Colonic mucosa (tissue), 4 donors: Measurements from ENCODE around the gene ADGRB3. TPM values are rescaled to one million over a fixed set of nuclear protein-coding genes. Genes with fewer than 3 reads are reported as not detected.

Experiments
- DNase-seq: peaks from one replicate; pipeline ENCODE4 v3.0.0-alpha.2; 2020
- H3K27ac ChIP-seq: fragments of 200-600 bp; one replicate; pipeline ENCODE4 v1.8.0; 2021
- H3K27me3 ChIP-seq: fragments of 200-600 bp; one replicate; pipeline ENCODE4 v1.8.0; 2021
- H3K36me3 ChIP-seq: fragments of 200-600 bp; one replicate; pipeline ENCODE4 v1.8.0; 2021
- H3K4me1 ChIP-seq: fragments of 200-600 bp; one replicate; pipeline ENCODE4 v1.8.0; 2021; ENCODE audit warnings: mild to moderate bottlenecking
- H3K4me3 ChIP-seq: fragments of 200-600 bp; one replicate; pipeline ENCODE4 v1.8.0; 2021
- H3K9ac ChIP-seq, 2 donors: one replicate each; pipeline ENCODE4 v1.7.0; 2013; ENCODE audit warnings: control low read depth in 2 of 2, low read depth in 2 of 2, low read length in 2 of 2
- H3K9me3 ChIP-seq: fragments of 200-600 bp; one replicate; pipeline ENCODE4 v1.8.0; 2021
- intact Hi-C: fragments of 100-400 bp; cut with DNase I; formaldehyde crosslinking; loops from one replicate; pipeline ENCODE4 v1.14.1; 2022
- total RNA-seq, 2 donors: library from RNA; stranded (reverse); fragmentation: NEBNext Ultra II Directional in 1 of 2; extraction: Animal tissue kit (Norgen Biotek cat#: 25700) in 1 of 2; gene quantifications; one replicate each; pipeline ENCODE4 v1.2.1, GENCODE V29; 2021
- TF ChIP-seq, protein P1 (sequence below): fragments of 200-600 bp; IDR thresholded peaks from one replicate; pipeline ENCODE4 v1.8.0; 2022; ENCODE audit warnings: antibody characterized with exemption, mild to moderate bottlenecking
- donor health status: healthy.
- donor health status: DM: no; HTN: no; CAD: no.
- donor health status: DM: no; HTN: no; CAD: no.

The ADGRB3 gene
- total RNA-seq, 2 donors from 2014 or later = 0.42 to 0.98 TPM

DNA sequence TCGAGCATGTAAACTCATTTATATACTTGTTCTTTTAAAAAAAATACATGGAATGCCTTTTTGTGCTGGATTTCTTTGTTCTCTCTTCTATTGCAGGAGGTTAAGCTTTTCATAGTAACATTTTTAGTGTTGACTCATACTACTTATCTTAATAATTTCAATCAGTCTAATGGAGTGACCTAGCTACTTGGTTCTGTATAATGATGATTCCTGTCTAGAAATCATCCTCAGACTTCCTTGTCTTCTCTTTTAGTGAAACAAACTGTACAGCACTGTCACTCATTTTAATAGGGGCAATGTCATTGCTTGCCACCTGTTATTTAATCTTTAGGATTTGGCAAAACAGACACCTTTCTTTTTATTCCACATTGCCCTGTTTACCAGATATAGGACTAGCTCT lies 62.3 kb downstream of the ADGRB3 start:
- Histone ChIP-seq H3K27ac (no peak overlapping the region), H3K27me3 (no peaks in the 10 kb centered on the region), H3K36me3 (no peaks in the 10 kb centered on the region), H3K9ac (no peak overlapping the region), H3K9me3 (no peaks in the 10 kb centered on the region), H3K4me3 (no peak overlapping the region), H3K4me1 (no peaks in the 10 kb centered on the region)
- TF ChIP-seq, protein P1, sequence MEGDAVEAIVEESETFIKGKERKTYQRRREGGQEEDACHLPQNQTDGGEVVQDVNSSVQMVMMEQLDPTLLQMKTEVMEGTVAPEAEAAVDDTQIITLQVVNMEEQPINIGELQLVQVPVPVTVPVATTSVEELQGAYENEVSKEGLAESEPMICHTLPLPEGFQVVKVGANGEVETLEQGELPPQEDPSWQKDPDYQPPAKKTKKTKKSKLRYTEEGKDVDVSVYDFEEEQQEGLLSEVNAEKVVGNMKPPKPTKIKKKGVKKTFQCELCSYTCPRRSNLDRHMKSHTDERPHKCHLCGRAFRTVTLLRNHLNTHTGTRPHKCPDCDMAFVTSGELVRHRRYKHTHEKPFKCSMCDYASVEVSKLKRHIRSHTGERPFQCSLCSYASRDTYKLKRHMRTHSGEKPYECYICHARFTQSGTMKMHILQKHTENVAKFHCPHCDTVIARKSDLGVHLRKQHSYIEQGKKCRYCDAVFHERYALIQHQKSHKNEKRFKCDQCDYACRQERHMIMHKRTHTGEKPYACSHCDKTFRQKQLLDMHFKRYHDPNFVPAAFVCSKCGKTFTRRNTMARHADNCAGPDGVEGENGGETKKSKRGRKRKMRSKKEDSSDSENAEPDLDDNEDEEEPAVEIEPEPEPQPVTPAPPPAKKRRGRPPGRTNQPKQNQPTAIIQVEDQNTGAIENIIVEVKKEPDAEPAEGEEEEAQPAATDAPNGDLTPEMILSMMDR = no peak
- DNase-seq = no peak
- intact Hi-C loops = no loop called here

DNA sequence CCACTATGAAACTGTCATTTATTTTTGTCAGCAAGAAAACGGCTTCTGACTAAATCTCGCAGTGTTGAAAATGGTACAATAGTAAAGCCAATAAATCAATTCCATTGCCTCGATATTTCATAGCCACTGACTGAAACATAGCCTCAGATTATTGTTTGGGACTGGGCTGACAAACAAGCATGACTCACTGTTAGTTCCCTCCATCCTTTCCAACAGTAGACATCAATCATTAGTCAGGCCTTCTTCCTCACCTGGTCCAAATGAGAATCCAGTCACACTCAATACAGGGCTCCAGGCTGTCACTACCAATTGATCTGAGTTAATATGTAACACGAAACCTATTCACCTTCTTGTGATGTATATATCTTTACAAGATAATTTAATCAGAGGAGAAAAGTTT lies 66.1 kb downstream of the ADGRB3 start:
- no peak overlapping the region for H3K27ac ChIP-seq
- TF ChIP-seq, protein P1 = no peak
- no peaks in the 10 kb centered on the region for H3K36me3 ChIP-seq
- H3K9ac ChIP-seq = no peak overlapping the region
- H3K4me1 ChIP-seq = no peaks in the 10 kb centered on the region
- intact Hi-C loops = no loop called here
- H3K27me3 ChIP-seq = no peaks in the 10 kb centered on the region
- no peak for DNase-seq
- no peak overlapping the region for H3K4me3 ChIP-seq
- no peaks in the 10 kb centered on the region for H3K9me3 ChIP-seq

DNA sequence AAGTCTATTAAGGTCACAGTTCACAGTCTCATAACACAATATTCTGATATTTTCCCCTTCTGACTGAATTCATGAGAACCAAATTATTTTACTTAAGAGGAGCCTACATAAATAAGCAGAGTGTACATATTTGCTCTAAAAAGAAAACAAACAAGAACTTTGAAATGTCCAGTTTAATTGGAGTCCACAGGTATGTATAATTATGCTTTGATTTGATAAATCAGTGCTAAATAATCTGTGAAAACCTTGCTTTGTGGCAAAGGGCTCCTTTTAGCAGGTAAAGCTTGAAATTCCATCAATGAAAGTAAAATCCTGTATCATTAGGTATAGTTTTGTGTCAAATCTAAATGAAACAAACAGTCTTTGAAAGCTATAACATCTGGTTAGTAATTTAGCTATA lies 69.4 kb downstream of the ADGRB3 start:
- Histone ChIP-seq H3K9me3 (no peaks in the 10 kb centered on the region), H3K27ac (no peak overlapping the region), H3K4me3 (no peak overlapping the region), H3K4me1 (no peaks in the 10 kb centered on the region), H3K9ac (no peak overlapping the region), H3K36me3 (no peaks in the 10 kb centered on the region), H3K27me3 (no peaks in the 10 kb centered on the region)
- TF ChIP-seq, protein P1 = no peak
- intact Hi-C loops = no loop called here
- no peak for DNase-seq

DNA sequence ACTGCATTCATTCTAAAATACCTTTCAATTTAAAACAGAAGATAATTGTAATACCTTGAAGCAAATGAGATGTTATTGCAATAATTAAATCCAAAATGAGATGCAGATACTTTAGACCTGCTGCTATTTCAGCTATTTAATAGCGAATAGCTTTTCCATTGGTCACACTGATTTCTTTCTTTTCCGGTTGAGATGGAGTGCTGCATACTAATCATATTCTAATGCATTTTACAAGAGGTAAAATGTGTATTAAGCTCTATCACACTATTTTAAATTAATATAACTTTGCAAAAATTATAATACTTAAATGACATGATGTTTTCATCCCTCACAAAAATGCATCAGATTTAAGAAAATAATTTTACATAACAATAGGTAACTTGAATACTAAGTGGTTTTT lies 74.0 kb downstream of the ADGRB3 start:
- no peaks in the 10 kb centered on the region for H3K27me3 ChIP-seq
- no peaks in the 10 kb centered on the region for H3K9me3 ChIP-seq
- H3K27ac ChIP-seq = no peak overlapping the region
- no peaks in the 10 kb centered on the region for H3K4me1 ChIP-seq
- no peak overlapping the region for H3K4me3 ChIP-seq
- H3K36me3 ChIP-seq = no peaks in the 10 kb centered on the region
- H3K9ac ChIP-seq = no peak overlapping the region
- intact Hi-C loops = no loop called here
- no peak for DNase-seq
- TF ChIP-seq, protein P1 = no peak

DNA sequence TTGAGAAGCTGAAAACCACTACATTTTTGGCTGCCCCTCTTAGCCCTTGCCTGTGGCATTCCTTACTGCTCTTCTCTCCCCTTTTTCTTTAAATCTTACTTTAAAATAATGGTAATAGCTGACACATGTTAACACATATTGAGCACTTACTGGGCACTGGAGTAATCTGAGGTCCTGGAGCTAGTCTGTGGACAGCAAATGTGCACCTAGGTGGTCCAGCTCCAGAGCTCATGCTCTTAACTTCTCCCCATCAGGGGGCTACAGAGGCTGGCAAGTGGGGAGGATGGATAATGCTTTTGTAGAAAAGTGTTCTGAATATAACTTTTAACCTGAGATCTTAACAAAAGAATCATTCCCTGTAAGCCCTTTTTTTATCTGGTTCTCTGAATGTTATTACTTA lies 74.8 kb downstream of the ADGRB3 start:
- Histone ChIP-seq H3K9me3 (no peaks in the 10 kb centered on the region), H3K4me3 (no peak overlapping the region), H3K27ac (no peak overlapping the region), H3K4me1 (no peaks in the 10 kb centered on the region), H3K9ac (no peak overlapping the region), H3K27me3 (no peaks in the 10 kb centered on the region), H3K36me3 (no peaks in the 10 kb centered on the region)
- DNase-seq = no peak
- intact Hi-C loops = no loop called here
- TF ChIP-seq, protein P1 = no peak

DNA sequence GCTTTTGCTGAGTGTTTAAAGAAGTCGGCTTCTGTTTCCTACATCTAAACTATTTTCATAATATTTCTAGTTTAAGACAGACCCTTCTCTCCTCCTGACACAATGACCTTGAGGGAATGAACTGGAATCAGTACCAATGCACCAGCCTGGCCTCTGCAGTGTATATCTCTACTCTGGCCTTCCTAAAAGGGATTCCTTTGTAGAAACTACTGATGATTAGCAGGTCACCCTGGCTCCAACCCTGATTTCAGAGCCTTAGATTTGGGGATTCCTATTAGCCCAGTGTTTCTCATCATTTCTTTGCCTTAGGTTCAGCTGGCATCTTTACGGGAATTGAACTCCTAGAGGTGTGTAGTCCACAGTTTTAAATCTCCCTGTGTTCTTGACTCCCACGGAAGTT lies 75.4 kb downstream of the ADGRB3 start:
- no peak for DNase-seq
- H3K27ac ChIP-seq = no peak overlapping the region
- H3K9me3 ChIP-seq = no peaks in the 10 kb centered on the region
- no peak overlapping the region for H3K4me3 ChIP-seq
- H3K27me3 ChIP-seq = no peaks in the 10 kb centered on the region
- intact Hi-C loops = no loop called here
- no peak overlapping the region for H3K9ac ChIP-seq
- TF ChIP-seq, protein P1 = no peak
- H3K36me3 ChIP-seq = no peaks in the 10 kb centered on the region
- H3K4me1 ChIP-seq = no peaks in the 10 kb centered on the region
